Urothelium cell line (cell line): ENCODE data around the gene RNF186.
A peak's percentile ranks its signal among the peaks of the same experiment; 100 is the strongest.

Experiments used
- DNase-seq: peaks from one replicate; pipeline ENCODE4 v3.0.0; 2011; ENCODE audit warnings: low spot score, mixed read lengths
- FAIRE-seq: peaks from 2 replicates; lab custom pipeline; 2011; peaks lifted over from hg19 to GRCh38; lab: Jason Lieb, UNC

The RNF186 gene

DNA sequence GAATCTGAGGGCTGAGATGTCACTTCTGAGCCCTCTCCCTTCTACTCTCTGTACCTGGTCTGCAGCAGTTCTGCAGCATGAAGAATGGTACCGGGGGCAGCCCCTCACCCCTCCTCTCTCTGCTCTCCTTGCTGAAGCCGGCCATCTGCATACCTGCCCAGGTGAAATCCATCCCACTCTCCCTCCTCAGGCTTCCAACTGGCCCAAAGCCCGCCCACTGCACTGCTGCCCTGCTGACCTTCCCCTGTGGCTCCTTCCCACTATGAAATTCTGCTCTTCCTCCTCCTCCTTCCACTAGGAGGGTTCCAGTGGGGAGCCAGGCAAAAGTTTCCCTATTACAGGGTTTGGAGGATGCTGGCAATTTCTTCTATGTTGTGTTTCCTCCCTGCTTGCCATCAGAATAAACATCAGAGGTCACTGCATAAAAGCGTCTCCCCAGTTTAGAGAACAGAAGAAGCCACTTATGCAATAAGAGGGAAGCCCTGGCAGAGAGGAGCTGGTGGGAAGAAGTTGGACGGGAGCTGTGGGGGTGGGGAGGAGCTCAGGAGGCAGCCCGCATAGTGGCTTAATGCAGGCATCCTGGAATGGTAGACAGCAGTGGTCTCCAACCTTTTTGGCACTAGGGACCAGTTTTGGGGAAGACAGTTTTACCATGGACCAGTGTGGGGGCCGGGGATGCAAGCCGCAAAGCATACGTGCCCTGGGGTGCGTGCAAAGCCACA, 45.7 kb downstream of the RNF186 start:
- FAIRE-seq (no peak), DNase-seq (no peak)

DNA sequence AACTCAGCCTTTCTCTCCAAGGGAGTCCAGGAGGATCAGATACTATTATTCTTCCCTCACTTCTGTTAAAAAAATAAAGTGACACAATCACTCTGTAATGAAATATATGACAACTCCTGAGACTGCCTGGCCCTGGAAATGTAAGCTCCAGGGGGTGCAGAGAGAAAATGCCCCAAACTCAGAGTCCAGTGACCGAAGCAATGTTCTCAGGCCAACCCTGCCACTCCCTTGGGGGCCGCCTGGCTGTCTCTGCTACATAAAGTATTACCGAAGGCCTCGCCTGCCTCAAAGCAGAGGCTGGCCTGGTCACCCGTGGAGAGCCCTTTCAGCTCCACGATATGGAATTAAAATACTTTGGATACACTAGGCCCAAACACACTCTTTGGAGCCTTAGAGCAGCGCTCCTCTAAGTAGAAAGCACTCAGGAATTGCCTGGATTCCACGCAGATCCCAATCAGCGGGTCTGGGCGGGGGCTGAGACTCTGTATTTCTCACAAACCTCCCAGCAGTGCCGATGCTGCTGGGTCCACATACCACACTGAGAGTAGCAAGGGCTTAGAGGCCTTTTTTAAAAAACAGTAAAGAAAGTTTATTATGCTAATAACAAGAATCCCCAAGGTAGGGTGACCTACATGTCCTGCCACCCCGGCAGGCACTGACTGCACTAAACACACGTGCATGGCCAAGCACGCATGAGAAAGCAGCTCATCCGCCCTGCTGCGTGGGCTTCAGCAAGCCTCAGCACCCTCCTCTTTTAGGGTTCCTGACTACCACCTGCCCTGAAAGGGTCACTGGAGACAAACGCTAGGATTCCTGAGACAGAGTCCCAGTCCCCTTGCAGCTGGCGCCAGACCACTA, 46.5 kb downstream of the RNF186 start:
- DNase-seq (no peak), FAIRE-seq (no peak)

DNA sequence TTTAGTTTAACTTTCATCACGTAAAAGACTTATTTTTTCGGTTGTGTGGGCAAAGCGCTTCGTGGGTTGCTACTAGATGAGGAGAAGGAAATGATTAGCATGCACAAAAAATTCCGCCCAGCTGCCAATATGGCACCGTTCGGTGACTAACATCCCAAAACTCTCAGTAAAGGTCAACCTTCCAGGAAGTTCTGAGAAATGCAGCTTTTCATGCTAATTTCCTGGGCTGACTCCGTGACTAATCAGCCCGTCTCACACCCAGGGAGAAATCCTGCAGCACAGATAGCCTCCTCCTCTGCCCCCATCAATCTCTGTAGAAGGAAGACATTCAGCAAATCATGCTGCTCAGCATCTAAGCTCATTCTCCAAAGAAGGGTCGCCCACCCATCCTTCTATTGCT, 49.5 kb downstream of the RNF186 start:
- peak; percentile 91 for DNase-seq
- peak; percentile 86 for FAIRE-seq

DNA sequence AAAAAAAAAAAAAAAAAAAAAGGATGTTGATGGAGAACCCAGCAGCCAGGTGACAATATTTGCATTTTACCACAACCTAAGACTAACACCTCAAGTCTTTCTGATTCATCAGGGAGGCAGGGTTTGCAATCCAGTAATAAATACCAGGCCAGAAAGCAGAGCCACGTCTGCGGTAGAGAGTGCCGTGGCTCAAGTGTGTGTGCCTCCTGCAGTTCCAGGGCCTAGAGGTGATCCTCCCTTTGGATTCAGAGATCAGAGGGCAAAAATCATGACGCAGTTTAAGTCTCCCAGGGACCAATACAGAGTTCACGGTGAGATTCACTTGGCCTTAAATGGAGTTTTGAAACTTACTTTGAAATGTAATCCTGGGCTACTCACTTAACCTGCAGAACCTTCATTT, 50.2 kb downstream of the RNF186 start:
- DNase-seq = peak; percentile 56
- FAIRE-seq = no peak
